NCI-H1417 (cell line): ENCODE results near the gene CERS3.
A peak's percentile ranks its signal among the peaks of the same experiment; 100 is the strongest.

Experiments used
- DNase-seq, 3 experiments: peaks; one replicate each; lab custom pipeline; 2025; lab: John Stamatoyannopoulos, UW

Gene CERS3

GRCh38 chr15:100528833-100529428, at the start of gene CERS3:
TSS of gene CERS3 (minus strand) at chr15:100528950. CDS start at chr15:100501849, 27,101 bp downstream.
- no peak for DNase-seq

- no peak for DNase-seq
Measured at GRCh38 chr15:100573526-100573925, 44.8 kb upstream of the CERS3 start.

DNA sequence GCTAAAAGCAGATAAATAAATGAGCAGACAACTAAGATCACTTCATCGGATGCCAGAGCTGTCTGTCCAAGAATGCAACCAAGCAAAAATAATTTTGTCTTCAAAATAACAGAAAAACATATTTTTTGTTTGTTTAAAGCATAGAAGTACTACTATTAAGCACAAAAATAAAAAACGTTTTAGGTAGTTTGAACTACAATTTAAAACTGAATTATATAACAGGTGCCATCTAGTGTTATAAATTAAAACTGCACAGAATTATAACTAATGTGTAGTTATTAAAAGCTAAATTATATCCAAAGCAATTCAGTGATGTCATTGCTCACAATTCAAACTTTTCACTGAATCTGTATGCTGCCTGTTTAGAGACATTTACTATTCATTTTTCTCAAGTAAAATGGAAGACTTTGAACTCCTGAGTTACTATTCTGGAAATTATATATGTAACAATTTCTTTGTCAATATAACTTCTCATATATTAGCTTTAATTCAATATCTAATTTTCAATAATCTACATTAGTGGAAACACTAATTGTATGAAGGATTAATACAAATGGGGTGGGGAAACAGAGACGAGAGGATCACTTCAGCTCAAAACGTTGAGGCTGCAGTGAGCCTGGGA, 43.7 kb upstream of the CERS3 start:
- DNase-seq, result peak in 1 of 3 experiments; percentile 39

GRCh38 chr15:100571592-100572167, 42.9 kb upstream of the CERS3 start:
- DNase-seq, result no peak

- no peak for DNase-seq
Measured at GRCh38 chr15:100570735-100571313, 42.1 kb upstream of the CERS3 start.

DNA sequence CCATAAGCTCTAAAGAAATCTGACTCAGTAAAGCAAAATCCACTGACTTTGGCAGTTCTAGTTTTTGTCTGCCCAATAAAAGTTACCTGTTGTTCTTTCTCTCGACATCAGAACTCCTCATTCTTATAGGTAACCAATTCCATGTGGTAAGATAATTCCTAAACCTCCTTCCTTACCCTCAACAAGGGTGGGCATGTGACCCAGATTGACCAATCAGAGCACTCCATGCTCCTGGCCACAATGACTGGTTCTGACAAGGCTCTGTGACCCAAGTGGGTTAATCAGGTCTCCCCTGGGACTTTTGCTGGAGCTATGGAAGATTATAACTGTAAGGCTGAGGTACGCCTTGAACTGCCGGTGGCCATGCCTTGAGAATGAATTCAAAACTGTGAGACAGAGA, 41.5 kb upstream of the CERS3 start:
- no peak for DNase-seq

- DNase-seq, result no peak
Measured at GRCh38 chr15:100569391-100569790, 40.6 kb upstream of the CERS3 start.

DNA sequence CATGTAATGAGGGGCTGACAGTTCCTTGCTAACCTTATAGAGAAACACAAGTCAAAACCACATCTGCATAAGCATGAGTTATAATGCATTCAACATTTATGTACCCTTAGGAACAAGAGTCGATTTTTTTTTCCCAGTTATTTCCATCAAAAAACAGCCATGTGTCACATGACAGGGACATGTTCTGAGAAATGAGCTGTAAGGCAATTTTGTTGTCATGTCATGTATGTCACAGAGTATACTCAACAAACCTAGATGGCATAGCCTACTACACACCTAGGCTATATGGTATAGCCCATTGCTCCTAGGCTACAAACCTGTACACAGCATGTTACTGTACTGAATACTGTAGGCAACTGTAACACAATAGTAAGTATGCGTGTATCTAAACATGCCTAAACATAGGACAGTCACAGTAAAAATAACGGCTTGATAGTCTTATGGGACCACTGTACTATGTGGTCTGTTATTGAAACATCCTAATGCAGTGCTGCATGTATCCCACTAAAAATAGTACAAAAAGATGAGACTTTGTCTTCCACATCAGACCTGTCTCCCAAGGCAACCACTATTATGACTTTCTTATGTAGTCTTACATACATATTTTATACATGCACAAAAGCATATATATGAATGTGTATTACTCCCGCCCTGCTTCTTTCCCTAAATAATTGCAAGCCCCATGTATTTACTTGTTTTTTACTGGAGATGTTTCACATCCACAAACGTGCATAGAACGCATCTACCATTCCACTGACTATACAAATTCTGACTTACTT, 38.3 kb upstream of the CERS3 start:
- no peak for DNase-seq

DNA sequence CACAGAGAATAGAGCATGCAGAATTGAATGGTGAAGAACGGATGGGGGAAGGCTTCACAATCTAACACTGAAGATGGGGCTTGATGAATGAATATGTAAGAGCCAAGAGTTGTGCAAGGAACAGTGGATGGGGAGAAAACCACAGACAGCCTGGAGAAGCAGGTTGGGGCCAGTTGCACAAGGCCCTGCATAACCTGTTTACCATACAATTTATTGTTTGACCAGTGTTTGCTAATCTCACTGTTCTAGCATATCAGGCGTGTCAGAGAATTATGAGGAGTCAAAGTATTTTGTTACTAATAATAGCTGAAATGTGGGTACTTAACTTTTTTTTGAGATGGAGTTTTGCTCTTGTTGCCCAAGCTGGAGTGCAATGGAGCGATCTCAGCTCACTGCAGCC, 36.8 kb upstream of the CERS3 start:
- DNase-seq, result no peak

- DNase-seq, result no peak
Measured at GRCh38 chr15:100560323-100560722, 31.6 kb upstream of the CERS3 start.

DNA sequence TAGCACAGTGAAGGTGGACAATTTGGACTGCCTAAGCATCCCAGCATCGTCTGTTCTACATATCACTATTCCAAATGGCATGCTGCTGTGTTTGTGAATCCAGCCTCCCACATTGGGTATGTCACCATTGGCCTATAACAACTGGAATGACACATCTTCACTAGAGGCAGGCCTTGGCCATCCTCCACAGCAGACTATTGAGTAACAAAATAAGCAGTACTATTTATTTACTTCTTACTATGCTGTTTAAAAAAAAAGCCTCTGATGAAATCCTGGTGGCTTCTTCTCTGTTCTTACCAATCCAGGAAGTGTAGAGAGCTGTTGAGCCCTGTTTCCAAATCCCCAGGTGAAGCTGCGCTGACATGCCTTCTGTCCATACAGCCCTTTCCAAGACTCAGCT, 30.6 kb upstream of the CERS3 start:
- DNase-seq, result no peak

- no peak for DNase-seq
Measured at GRCh38 chr15:100558771-100559254, 30.1 kb upstream of the CERS3 start.

- no peak for DNase-seq
Measured at GRCh38 chr15:100553468-100553867, 24.7 kb upstream of the CERS3 start.

GRCh38 chr15:100547961-100548360, 19.2 kb upstream of the CERS3 start:
- DNase-seq, result no peak

DNA sequence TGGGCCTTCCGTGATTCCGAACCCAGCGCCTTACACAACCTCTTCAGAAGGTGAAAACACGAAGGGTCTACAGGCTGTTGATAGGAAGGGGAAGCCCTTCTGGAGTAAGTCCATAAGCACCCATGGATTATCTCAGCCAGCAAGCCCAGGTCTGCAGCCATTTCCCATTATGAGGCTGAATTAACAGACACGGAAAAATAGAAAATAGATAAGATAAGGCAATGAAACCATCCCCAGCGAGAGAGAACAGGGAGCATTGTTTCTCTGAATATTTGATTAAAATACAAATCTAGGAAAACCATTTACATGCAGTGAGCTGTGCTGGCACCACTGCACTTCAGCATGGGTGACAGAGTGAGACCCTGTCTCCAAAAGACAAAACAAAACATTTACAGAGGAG, 16.2 kb upstream of the CERS3 start:
- no peak for DNase-seq

DNA sequence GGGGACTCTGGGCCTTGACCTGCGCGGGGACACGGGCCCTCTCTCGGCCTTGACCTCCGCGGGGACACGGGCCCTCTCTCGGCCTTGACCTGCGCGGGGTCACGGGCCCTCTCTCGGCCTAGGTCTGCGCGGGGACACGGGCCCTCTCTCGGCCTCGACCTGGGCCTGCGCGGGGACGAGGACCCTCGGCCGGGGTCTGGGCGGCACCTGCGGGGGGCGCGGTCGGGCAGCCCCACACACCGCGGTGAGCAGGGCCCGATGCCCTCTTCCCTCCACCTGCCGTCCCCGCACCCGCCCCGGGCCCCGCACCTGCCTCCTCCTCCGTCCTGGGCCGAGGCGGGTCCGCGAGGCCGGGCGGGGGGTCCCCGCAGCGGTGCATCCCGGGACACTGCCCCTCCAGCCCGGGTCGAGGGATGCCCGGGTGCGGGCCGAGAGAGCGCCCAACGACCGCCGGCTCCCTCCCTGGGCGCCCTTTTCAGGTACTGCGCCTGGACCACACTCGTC, 15.6 kb upstream of the CERS3 start:
- no peak for DNase-seq

DNA sequence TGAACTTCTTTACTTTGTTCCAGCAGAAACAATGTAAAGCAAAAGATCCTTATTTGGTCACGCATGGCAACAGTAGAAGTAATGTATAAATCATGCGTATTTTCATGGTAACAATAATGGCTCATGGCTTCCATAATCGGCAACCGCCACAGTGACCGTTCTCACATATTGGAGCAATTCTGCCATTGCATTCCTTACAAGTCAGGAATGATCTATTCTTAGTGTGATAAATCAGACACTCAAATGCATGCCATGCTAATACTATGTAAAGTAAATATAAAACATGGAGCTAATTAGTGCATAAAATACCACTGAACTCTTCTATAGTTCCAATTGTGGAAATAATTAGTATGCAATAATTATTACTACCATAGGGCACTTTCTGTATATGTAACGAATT, 13.5 kb upstream of the CERS3 start:
- no peak for DNase-seq

DNA sequence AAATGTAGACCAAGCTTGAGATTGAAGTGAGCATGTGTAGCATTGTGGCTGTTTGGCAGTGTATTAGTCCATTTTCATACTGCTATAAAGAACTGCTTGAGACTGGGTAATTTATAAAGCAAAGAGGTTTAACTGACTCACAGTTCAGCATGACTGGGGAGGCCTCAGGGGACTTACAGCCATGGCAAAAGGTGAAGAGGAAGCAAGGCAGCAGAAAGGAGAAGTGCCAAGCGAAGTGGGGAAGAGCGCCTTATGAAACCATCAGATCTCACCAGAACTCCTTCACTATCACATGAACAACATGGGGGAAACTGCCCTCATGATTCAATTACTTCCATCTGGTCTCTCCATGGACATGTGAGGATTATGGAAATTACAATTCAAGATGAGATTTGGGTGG, 8.6 kb upstream of the CERS3 start:
- DNase-seq, result no peak

GRCh38 chr15:100536733-100537132, 8.0 kb upstream of the CERS3 start:
- no peak for DNase-seq

GRCh38 chr15:100533886-100534285, 5.1 kb upstream of the CERS3 start:
- no peak for DNase-seq

GRCh38 chr15:100531823-100532327, 3.1 kb upstream of the CERS3 start:
- DNase-seq, result no peak

DNA sequence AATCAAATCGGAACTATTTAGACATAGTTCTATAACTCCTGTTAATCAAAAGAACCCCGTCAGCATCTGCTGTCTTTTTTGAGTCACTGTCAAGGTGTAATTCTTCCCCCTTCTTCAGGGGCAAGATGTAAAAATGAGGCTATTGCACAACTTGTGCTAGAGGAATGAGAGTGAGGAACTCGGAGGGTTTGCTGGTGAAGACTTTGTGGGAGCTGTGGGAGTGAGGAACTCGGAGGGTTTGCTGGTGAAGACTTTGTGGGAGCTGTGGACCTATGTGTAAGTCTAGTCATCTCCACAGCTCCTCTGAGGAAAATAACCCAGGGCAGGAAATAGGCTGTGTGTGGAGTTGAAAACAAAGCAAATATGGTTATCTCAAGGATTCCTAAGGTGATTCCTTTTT, 2.5 kb upstream of the CERS3 start:
- no peak for DNase-seq
